Upper lobe of left lung (tissue), 4 donors: ENCODE results near the gene CKS2.

Experiments
- EP300 ChIP-seq, 4 donors: sonication (generic); formaldehyde crosslinking; IDR thresholded peaks; one replicate each; pipeline ENCODE4 v1.5.1; 2017; ENCODE audit warnings: antibody characterized with exemption in 4 of 4, control low read depth in 2 of 4
- POLR2A ChIP-seq, 4 donors: fragments of 450-650 bp; IDR thresholded peaks; one replicate each; pipeline ENCODE4 v1.5.1; 2016 to 2017; ENCODE audit warnings: antibody characterized with exemption in 4 of 4, mild to moderate bottlenecking in 2 of 4
- POLR2AphosphoS5 ChIP-seq, 2 donors: sonication (generic); formaldehyde crosslinking; IDR thresholded peaks; one replicate each; pipeline ENCODE4 v1.5.1; 2017; ENCODE audit warnings: antibody characterized with exemption in 2 of 2
- TF ChIP-seq, protein P1 (sequence below), 6 experiments: fragments of 450-650 bp in 4 of 6; fragments of 200-600 bp in 2 of 6; sonication (generic) in 2 of 6; IDR thresholded peaks; one replicate each; pipeline ENCODE4 v1.5.1; 2016 to 2019; ENCODE audit warnings: antibody characterized with exemption in 6 of 6

DNA sequence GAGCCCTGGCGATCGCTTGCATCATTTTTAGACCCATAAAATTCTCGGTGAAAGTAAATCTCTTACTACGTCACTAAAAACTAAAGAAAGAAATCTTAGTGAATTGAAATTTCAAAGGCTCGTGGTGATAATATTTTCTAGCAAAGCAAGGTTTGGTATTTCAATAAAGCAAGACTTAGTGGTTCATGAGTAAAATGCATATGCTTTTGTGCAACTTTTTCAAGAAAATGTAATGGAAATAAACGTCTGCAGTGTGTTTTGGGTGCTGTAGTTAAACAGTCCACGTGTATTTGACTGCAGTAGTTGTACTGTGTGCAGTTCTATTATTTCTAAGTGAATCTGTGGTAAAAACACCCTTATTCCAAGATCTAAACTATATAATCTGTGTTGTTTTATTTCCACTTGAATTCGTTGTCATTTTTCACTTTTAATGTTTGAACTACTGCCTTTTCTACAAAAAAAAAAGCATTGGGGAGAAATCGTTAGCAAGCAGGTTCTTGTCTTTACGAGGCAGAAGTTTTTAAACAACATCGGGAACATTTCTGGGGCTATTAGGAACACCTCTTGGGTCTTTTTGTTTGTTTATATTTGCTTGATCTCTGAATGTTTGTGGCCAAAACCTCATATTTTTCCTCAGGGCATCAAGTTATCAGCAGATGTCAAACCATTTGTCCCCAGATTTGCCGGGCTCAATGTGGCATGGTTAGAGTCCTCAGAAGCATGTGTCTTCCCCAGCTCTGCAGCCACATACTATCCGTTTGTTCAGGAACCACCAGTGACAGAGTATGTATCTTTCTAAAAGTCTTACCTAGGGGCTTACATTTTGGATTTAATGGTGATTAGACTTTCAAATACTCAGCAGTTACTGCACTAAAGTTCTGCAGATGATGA, 8.3 kb downstream of the CKS2 start:
- TF ChIP-seq, protein P1, sequence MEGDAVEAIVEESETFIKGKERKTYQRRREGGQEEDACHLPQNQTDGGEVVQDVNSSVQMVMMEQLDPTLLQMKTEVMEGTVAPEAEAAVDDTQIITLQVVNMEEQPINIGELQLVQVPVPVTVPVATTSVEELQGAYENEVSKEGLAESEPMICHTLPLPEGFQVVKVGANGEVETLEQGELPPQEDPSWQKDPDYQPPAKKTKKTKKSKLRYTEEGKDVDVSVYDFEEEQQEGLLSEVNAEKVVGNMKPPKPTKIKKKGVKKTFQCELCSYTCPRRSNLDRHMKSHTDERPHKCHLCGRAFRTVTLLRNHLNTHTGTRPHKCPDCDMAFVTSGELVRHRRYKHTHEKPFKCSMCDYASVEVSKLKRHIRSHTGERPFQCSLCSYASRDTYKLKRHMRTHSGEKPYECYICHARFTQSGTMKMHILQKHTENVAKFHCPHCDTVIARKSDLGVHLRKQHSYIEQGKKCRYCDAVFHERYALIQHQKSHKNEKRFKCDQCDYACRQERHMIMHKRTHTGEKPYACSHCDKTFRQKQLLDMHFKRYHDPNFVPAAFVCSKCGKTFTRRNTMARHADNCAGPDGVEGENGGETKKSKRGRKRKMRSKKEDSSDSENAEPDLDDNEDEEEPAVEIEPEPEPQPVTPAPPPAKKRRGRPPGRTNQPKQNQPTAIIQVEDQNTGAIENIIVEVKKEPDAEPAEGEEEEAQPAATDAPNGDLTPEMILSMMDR (IDR thresholded peaks at IDR 0.05): no peak
- TF ChIP-seq POLR2AphosphoS5 (IDR thresholded peaks at IDR 0.05) (no peak), POLR2A (IDR thresholded peaks at IDR 0.05) (no peak), EP300 (IDR thresholded peaks at IDR 0.05) (no peak)
